Testis (tissue), 2 donors: Measurements from ENCODE around the gene NFATC1.

Experiments
- CTCF ChIP-seq, 3 experiments: fragments of 450-650 bp in 2 of 3; fragments of 200-600 bp in 1 of 3; sonication (generic) in 1 of 3; IDR thresholded peaks; one replicate each; pipeline ENCODE4 v1.5.1; 2016 to 2019; ENCODE audit warnings: antibody characterized with exemption in 3 of 3, mild to moderate bottlenecking in 2 of 3, moderate library complexity in 1 of 3
- POLR2A ChIP-seq: fragments of 450-650 bp; IDR thresholded peaks from one replicate; pipeline ENCODE4 v1.6.1; 2017; ENCODE audit warnings: antibody characterized with exemption, mild to moderate bottlenecking, moderate library complexity

GRCh38 chr18:79549638-79550000 is 153.9 kb downstream of the NFATC1 start:
- TF ChIP-seq CTCF (IDR thresholded peaks at IDR 0.05), result no peak
- no peak for TF ChIP-seq POLR2A
